Measurements from ENCODE around the gene SWAP70.

Gene SWAP70

DNA sequence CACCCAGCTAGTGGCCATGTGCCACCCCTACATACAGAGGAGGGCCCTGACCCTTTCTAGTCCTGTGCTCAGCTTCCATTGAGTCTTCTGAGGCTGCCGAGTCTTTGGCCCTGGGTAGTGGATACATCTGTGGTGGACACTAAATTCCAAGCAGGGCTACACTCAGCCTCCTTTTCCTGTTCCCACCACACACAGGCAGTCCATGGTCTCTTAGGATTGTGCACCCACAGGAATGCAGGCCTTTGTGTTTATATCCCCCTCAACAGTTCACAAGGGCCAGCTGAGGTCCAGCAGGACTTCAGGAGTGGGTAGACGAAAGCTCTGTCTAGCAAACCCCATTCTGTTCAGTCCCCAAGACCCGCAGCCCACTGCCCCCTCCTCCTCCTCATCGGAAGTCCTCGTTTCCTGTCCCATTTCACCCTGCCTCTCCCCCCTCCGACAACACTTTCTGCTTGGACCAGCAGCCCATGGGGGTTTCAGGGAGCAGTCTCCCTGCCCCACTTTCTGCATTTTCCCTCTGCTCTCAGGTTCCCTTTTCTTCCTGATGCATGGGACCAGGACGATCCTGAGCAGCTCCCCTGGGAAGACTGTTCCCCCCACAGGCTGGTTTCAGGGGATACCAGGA, 91.8 kb downstream of the SWAP70 start:
- no peak for DNase-seq

DNA sequence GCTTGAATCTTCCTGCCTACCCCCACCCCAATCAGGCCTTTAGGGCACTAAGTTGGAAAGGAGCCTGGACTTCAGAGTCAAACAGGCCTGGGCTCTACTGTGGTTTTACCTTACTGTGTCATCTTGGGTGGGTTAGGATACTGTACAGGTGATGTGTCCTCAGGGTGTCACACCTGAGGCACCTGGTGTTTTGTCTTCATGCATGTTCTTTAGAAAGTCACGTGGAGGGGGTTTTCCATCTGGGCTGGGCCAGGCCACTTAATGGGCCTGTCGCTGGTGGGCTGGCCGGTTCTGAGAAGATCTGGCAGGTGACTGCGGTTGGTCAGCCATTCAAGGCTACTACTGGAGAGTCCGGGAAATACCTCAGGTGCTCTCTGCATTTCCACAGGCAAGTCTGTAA, 92.6 kb downstream of the SWAP70 start:
- DNase-seq: no peak

DNA sequence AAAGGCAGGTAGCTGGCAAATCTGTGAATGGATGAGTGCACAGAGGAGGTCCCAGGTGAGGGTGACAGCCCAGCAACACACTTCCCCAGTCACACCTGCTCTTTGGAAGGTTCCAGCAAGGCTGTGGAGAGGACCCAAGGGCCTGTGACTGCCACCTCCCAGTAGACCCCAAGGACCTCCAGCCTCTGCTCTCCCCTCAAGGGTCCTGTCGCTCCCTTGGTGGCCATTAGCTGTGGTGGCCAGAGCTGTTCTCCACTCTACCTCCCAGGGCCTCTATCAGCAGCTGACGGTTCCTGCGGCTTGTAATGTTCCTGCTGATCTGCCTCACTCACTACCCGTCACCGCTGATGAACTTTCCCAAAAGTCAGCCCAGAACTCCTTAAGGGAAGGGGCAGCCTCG, 93.0 kb downstream of the SWAP70 start:
- DNase-seq: no peak

DNA sequence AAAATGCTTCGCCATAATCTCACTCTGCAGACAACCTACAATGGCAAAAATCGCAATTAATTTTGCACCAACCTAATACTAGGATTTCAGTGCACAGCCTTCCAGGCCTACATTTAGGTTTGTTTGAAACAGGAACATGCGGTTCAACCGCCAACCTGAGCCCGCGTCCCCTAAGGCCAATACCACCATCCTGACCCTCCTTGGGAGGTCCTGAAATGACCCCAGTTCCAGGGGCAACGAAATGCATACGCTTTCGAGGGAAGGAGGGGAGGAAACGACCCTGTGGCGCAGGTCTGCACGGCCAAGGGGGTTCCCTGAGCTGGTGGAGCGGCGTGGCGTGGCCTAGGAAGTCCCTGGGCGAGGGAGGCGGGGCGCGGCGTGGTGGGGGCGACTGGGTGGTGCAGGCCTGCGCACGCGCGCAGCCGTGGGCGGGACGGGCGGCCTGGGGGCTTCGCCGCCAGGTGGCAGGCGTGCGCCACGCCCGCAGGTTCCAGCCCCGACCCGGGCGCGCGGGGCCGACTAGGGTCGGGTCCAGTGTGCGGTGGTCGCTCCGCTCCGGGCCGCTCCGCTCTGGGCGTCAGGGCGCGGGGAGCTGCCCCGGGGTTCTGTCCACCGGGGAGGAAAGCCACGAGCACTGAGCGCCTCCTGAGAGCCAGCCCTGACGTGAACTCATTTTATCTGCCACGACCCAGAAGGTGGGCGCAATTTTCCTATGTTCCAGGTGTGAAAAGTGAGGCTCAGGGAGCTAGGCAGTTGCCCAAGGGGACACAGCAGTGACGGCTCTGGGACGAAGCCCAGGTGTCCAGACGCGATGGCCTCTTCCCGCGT, 94.1 kb downstream of the SWAP70 start:
- peak; percentile 96 for DNase-seq

DNA sequence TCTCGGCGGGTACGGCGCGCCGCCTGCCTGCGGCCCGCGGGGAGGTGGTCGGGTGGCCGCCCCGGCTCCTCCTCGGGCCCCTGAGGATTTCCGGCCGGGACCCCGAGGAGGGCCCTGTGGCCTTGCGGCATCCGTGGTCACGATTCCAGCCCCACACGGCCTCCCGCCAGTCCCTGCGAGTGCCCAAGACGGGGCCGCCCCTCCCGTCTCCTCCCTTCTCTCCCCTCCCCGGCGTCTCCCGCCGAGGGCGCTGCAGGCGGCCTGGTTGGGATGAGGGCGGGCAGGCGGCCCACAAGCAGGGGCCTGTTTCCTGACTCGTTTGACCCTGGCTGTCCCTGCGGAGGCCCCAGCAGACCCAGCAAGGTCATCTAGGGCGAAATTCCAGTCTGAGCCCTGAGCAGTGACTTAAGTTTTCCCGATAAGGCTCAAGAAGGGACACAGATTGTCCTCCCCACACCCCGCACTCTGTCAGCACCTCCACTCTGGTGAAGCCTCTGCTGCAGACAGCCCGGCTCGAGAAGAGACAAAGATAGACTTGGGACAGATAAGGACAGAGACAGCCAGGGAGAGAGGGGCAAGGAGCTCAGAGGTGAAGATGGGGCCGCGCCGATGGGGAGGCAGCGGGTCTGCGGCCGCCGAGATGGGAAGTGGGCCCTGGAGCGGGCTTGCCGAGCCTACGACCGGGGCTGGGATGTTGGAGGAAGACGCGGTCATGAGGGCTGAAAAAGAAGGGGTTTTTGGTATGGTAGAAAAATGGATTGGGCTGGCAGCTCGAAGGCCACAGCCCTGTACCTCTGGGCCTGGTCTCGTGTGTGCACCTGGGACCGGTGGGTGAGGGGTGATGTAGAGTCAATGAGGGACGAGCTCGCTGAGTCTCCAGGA, 95.0 kb downstream of the SWAP70 start:
- peak; percentile 57 for DNase-seq

DNA sequence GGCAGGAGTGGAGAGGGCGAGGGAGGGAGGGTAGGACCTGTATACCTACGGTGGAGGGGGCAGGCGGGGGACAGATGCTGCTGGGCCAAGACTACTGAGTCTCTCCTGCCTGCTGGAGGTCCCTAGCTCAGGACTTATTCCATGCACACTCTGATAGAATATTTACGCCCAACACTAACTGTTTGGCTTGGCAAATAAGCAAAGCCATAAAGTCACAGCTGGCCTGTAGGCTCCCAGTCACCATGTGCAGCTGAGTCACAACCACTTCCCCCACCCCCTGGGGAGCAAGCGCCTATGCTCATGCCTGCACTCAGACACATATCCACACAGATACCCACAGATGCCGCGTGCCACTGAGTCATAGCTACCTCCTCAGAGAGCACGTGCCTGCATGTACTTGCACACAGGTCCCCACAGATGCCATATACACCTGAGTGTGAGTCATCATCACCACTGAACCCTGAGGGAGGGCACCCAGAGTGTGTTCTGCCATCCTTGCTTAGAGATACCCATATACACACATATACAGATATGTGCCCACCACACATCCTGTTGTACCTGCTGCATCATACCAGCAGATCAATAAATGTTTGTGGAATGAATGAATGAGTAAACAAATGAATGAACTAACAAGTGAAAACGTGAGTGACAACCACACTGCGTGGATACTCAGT, 95.8 kb downstream of the SWAP70 start:
- peak; percentile 87 for DNase-seq

DNA sequence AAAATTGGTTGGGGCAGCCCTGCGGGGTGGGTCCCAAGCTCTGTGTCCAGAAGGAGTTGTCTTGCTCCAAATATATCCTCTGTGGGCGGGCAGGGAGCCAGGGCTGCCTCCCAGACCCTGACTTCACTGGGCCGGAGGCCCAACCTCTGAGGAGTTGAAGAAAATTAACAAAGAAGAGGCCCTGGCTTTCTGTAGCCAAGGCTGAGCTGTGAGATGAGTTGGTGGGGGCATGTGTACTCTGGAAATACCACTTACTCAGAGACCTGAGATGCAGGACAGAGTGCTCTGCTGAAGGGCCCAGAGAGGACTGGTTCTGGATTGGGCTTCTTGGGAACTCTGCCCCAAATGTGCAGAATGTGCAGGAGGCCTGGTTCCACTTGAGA, 96.3 kb downstream of the SWAP70 start:
- DNase-seq: no peak

DNA sequence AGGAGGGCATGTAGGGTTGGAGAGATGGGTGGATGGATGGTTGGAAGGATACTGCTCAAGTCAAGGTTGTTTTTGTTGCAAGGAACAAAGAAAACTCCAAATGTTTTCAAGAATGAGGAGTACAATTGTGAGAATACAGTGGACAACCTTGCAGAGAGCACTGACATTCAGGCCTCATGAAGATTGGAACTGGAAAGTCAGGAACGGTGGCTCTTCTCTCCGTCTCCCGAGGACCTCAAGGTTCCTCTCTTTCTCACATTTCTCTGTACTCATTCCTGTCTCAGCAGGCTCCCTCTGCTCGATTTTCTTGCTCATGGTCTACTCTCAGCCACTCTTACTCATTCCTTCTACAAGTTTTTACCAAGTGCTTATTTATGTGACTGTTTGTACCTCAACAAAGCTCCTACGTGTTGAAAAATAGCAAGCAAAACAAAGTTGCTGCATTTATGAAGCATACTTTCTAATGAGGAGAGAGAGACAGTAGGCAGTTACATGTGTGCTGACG, 97.6 kb downstream of the SWAP70 start:
- no peak for DNase-seq

DNA sequence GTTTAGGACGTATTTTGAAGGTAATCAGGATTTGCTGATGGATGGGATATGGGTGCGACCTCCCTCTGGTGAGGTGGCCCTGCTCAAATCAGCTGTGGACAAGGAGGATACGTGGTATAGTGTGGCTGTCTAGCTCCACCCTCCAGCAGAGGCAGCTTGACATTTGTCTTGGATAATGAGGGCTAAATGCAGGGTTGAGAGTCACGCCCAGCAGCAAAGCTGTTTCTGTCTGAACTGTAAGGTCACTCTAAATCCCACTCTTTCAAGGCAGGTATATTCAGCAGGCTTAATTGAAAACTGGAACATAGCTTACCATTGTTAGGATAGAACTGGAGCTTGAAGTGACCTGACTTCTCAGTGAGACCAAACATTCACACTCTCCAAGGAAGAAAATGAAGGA, 98.7 kb downstream of the SWAP70 start:
- DNase-seq: no peak

DNA sequence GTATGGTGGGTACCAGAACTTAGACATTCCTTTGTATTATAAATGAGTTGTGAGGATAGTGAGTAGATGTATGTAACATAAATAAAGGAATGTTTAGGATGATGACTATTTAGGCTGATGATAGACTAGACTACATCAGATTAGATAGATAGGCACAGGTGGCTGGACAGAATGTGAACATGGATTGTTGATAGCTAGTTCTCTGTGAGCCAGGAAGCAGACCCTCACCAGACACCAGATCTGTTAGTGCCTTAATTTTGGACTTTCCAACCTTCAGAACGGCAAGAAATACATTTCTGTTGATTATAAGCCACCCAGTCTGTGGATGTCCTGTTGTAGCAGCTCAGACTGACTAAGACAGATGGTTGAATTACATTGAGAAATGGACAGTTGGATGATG, 99.4 kb downstream of the SWAP70 start:
- no peak for DNase-seq

DNA sequence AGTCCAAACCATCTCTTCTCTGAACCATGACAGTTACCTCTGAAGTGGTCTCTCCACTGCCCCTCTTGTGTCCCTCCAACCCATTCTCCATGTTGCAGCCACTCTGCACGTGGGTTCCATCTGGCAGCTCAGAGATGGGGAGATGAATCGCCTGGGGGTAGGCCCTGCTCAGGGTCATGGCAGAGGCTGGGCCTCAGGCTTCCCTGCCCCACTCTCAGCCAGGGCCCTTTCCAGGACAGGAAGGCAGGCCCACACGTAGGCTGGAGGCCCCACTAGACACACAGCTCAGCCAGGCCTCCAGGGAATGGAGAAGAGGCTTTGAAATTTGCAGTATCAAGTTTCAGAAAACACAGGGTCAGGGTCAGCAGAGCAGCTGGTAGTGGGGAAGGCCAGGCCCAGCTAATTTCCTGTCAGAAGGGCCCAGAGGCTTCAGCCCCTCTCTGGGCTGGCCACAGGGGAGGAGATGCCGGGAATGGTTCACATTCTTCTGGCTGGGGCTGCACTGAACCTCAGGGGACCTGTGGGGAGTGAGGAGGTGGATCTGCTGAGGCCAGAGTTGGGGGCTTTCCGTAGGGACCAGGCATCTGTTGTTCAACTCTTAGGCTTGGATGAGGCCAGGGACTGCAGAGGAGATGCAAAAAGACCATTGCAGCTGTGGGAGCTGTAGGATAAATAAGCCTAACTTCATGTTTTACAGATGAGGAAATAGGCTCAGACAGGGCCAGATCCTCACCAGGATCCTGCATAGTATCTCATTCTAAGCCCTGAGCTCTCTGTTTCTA, 101.6 kb downstream of the SWAP70 start:
- DNase-seq: no peak

DNA sequence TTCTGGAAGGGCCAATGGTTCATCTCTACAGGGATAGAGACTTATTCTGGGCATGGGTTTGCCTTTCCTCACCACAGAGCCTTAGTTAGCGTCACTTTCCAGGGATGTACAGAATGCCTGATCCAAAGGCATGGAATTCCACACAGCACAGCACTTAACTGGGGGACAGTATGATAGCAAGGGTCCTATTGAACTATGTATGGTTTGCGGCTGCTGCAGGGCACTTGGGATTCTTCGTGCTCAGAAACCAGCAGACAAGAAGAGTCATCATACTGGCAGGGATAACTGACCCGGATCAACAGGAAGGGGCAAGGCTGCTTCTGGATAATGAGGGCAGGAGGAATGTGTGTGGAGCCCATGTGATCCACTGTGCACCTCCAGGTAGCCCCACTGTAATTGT, 105.7 kb downstream of the SWAP70 start:
- DNase-seq: no peak

DNA sequence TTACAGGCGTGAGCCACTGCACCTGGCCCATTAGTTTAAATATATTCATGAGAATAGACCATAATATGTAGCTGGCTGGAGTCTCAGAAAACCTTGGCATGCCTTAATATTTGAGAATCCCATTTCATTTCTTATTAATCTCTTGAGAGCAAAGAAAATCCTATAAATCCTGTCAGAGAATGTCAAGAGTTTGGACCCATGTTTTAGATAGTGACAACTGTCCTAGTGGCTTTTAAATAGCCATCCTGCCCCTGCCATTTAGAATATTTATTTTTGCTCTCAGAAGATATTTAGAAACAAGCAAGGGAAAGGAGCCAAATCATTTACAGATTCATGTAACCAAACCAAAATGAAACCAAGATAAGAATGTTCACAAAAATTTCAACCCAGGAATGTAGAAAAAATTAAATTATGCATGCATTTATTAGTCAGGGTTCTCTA, 107.2 kb downstream of the SWAP70 start:
- DNase-seq: no peak

DNA sequence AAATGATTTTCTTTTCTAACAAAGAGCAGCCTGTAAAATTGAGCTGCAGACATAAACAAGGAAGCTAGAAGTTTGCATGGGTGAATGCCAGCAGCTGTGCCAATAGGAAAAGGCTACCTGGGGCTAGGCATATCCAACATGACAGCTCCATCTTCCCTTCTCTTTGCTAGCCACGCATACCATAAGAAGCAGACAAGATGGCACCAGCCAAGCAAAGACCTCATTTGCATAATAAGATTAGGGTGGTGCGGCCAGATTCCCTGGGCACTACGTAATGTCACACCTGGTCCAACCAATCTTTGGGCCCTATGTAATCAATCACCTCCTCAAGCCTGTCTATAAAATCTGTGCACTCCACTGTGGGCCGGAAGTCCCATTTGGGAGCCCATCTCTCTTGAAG, 108.3 kb downstream of the SWAP70 start:
- no peak for DNase-seq

DNA sequence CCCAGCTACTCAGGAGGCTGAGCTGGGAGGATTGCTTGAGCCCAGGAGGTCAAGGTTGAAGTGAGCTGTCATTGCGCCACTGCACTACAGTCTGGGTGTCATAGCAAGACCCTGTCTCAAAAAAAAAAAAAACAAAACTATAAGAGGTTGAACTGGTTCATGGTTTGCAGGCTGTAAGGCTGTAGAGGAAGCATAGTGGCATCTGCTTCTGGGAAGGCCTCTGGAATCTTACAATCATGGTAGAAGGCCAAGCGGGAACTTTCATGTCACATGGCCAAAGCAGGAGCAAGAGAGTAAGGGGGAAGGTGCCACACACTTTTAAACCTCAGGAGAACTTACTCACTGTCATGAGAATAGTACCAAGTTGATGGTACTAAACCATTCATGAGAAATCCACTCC, 109.6 kb downstream of the SWAP70 start:
- DNase-seq: no peak

DNA sequence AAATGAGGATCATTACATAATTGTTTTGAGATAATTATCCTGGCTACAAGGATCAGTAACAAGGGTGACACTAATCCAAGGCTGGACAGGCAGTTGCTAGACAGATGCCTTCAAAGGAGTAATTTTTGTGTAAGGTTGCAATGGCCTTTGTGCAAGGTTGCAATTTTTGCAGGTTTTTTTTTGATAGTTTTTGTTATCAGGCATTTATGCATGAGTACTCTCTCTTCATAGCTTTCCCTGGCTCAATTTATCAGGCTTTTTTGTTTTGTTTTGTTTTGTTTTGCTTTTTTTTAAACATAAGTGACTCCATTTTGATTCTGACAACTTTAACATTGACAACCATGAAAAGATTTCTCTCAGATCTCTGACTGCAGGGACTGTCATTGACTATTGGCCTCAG, 110.2 kb downstream of the SWAP70 start:
- no peak for DNase-seq

DNA sequence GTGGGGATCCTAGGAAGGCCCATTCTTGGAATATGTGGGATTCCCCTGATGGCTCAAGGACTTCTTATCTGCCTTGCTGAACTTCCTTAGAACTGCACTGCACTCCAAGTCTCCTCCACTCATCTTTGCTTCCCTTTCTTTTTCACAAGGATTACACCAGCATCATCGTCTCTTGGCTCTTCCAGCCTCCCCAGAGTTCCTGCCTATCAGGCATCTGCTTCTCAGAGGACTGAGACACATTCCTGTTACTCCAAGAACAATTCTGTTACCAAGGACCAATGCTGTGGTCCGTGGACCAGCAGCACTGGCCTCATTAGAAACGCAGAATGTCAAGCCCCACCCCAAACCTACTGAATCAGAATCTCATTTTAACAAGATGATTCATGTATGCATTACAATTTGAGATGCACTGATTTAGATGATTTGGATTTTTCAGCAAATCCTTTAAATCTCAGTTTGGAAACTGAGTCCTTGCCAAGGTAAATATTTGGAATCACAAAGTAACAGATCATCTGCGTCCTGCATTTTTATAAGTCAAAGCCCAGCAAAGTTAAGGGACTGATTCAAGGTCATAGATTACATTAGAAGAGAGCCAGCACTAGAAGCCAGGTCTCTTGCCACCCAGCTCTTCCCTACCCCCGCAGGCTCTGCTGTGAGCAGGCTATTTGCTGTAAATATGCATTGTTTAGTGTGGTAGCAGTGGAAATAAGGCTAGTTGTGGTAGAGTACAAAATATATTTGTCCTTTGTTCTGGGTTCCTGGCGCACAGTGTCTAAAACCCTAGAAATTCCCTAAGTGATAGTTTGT, 110.9 kb downstream of the SWAP70 start:
- DNase-seq: no peak

DNA sequence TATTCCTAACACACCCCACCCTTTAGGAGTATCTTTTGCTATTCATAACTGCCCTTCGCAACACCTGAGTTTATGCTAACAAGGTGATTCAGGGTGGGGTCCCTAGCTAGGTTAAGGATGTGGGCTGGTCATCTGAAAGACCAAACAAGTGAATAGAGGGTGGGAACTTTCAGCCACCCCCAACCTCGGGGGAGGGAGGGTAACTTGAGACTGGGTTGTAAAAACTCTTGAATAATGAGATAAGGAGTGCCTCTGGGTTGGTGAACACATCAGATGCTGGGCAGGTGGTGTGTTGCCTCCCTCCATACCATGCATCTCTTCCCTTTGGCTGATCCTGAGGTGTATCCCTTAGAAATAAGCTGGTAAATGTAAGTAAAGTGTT, 111.5 kb downstream of the SWAP70 start:
- DNase-seq: no peak

DNA sequence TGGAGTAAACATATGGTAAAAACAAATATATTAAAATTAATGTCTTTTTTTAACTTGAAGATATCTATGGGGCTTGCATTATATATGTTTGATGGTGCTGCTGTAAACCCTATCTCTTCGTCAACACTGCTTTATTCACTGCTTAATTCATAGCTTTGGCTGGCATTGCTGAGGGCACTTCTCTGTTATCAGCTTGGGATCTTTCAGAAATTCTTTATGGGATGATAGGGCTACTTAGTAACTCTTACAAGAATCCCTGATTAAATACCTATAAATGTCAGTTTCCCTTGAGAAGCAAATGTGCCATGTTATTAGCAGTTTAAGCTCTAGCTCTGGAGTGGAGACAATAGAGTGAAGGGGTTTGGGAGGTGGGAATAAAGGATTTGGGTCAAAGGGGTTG, 112.3 kb downstream of the SWAP70 start:
- no peak for DNase-seq

DNA sequence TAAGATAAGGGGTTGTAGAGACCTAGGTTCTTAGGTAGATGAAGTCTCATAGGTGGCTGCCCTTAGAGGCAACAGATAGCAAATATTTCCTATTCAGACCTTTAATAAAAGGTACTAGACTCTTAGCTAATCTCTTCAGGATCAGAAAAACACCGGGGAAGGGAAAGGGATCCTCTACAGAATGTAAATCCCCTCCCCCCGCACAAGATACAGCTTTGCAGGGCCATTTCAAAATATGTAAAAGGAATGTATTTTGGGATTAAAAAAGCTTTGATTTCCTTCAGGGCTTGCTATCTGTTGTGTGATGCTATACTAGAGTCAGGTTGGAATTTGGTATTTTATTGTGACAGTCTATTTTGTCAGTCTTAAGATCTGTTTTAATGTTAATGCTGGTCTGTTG, 113.2 kb downstream of the SWAP70 start:
- no peak for DNase-seq

DNA sequence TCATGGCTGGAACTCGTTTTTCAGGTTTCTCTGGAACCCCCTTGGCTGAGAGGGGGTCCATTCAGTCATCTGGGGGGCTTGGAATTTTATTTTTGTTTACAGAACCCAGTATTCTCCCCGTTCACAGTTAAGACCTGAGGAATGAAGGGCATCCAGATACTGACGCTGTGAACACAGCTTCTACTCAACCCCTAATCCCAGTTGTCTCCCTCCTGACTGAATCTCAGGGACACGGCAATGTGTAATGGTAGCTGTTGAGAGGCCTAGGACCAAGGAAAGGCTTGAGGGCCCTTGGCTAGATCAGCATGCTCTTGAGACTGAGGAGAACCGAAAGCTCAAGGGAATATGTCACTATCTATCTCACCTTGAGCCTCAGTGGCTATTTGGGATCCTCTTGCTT, 113.6 kb downstream of the SWAP70 start:
- no peak for DNase-seq

Data from stimulated activated CD4-positive, alpha-beta T cell treated with anti-CD3 and anti-CD28 coated beads, Interleukin-12 subunit alpha, Interleukin-12 subunit beta, amount 100 ng/mL, for 4 hours (primary cell).